Thyroid gland (tissue), 4 donors: ENCODE results near the gene TMEM43.

ENCODE experiments used
- CTCF ChIP-seq, 6 experiments: fragments of 200-600 bp in 3 of 6; fragments of 450-650 bp in 3 of 6; sonication (generic) in 3 of 6; IDR thresholded peaks; one replicate each; pipeline ENCODE4 v1.5.1; 2016 to 2019; ENCODE audit warnings: antibody characterized with exemption in 6 of 6, mild to moderate bottlenecking in 2 of 6, inconsistent platforms in 1 of 6, moderate library complexity in 1 of 6
- POLR2A ChIP-seq, 2 donors: fragments of 450-650 bp; IDR thresholded peaks; one replicate each; pipeline ENCODE4 v1.6.1; 2017; ENCODE audit warnings: antibody characterized with exemption in 2 of 2, mild to moderate bottlenecking in 2 of 2, moderate library complexity in 1 of 2

DNA sequence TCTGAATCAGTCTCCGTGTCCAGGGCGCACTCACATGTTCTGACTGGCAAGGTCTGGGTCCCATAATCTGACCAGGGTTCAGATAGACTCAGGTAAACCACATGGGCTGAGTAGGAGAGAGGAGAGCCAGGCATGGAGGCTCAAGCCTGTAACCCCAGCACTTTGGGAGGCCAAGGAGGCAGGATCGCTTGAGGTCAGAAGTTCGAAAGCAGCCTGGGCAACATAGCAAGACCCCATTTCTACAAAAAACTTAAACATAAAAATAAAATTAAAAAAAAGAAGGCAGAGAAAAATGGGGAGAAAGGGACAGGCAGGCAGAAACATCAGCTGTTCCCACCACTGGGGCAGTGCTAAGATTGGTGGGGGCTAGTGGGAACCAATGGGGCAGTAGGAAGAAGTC lies 5.4 kb downstream of the TMEM43 start:
- no peak for TF ChIP-seq CTCF (IDR thresholded peaks at IDR 0.05)
- no peak for TF ChIP-seq POLR2A (IDR thresholded peaks at IDR 0.05)
